ENCODE data around the gene MAP3K20. TPM values are rescaled to one million over a fixed set of nuclear protein-coding genes. Genes with fewer than 3 reads are reported as not detected.

MAP3K20 gene
- total and polyA plus RNA-seq, 10 of the 15 experiments (the other 5 are each of a cell fraction or from before 2014, with no cell fraction given) = 0.04 to 5.6 (median 2.3) TPM

DNA sequence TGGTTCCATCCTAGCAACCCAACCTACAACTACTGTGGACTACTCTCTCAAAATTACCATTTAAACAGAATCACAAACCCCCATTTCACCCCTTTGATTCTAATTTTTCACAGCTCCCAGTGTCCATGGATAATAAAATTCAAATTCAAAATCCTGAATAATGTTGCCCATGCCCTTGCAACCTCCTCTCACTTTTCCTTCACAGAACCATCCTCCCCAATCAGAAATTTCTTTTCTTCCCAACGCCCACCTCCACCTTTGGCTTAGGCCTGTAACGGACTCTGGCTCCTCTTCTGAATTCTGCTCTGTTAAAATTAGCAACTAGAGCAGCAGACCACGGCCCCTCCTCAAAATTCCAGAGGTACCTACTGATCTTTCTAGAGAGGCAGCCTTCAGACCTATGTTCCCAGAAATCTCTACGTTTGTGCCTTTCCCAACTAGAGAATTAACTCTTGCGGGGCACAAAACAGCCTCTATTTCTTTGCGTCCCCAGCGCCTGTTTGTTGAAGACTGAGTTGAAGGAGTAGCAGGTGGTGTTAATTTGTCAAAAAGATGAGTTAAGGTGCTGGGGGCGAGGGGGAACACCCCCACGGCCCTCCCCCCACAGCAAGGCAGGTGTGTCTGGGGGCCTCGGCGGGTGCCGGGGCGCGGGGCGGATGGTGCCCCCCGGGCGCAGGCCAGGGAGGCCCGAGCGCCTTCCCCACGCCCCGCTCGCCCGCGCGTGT is 428 bp upstream of the MAP3K20 start (continued):
- TF ChIP-seq, protein P1, sequence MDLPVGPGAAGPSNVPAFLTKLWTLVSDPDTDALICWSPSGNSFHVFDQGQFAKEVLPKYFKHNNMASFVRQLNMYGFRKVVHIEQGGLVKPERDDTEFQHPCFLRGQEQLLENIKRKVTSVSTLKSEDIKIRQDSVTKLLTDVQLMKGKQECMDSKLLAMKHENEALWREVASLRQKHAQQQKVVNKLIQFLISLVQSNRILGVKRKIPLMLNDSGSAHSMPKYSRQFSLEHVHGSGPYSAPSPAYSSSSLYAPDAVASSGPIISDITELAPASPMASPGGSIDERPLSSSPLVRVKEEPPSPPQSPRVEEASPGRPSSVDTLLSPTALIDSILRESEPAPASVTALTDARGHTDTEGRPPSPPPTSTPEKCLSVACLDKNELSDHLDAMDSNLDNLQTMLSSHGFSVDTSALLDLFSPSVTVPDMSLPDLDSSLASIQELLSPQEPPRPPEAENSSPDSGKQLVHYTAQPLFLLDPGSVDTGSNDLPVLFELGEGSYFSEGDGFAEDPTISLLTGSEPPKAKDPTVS (IDR thresholded peaks at IDR 0.05; ENCODE audit: low read depth, low read length) = no peak

DNA sequence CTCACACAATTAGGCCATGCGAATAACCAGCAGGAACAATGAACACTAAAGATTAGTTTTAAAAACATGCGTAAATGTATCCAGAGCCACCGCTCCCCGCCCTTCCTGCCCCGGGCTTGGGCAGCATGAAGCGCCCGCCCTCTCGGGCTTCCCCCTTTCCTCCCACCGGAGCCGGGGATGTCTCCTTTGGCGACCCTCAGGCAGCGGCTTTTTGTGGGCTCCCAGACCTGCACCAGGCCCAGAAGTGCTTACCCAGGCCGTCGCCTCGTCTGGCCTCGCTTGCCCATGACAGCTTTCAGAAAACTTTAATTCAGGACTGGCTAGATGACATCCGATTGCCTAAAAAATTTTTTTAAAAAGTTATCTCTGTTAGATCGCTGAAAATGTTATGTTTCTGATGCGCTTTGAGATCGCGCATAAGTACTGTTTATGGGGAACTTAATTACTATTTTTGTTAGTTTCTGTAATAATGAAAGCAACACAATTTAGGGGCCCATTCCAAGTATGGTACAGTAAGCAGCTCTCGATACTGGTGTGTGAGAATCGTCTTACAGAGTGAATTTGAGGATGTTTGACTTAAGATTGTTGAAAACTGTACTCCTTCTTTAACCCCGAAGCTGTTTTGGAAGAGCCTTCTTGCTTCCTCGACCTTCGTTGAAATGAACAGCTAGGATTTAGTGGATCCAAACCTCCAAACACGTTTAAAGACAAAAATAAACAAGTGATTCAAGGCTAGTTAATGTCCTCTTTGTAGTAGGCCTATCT is 1.1 kb downstream of the MAP3K20 start:
- Histone ChIP-seq H4K20me1 (ENCODE audit: control insufficient read depth, insufficient read depth) (no peaks in the 10 kb centered on the region), H3K4me3 (peak overlapping the region; percentile 79), H3K9me3 (replicated peaks; ENCODE audit: control insufficient read depth, insufficient read depth, low read length) (no peaks in the 10 kb centered on the region; the same call in 2 of the 3 replicates), H3K9ac (ENCODE audit: control insufficient read depth, insufficient read depth, low read length) (peak overlapping the region; percentile 73), H3K27ac (ENCODE audit: control insufficient read depth, insufficient read depth) (peak overlapping the region; percentile 91), H3K4me1 (ENCODE audit: control insufficient read depth, insufficient read depth, low read length) (peaks cover 12% of the 10 kb centered on the region), H3K79me2 (ENCODE audit: control insufficient read depth, insufficient read depth, low read length) (peaks cover 30% of the 10 kb centered on the region), H3K36me3 (ENCODE audit: control insufficient read depth in 2 of 2, insufficient read depth in 2 of 2, low read length in 1 of 2) (no peaks in the 10 kb centered on the region), H2AFZ (ENCODE audit: control insufficient read depth, low read depth, low read length) (peak overlapping the region; percentile 87), H3K27me3 (replicated peaks in 1 of 2; ENCODE audit: control insufficient read depth in 2 of 2, insufficient read depth in 2 of 2, low read length in 1 of 2) (no peaks in the 10 kb centered on the region; a peak in 2 of 4 replicates), H3K4me2 (ENCODE audit: control insufficient read depth, insufficient read depth) (peak overlapping the region; percentile 74)
- SMC1A ChIA-PET (ENCODE audit: uncharacterized antibody, unreplicated experiment) = no interaction called here
- FAIRE-seq = peak; percentile 93
- in situ Hi-C loops (cut with MboI) = no loop called here
- RAD21 ChIA-PET (ENCODE audit: unreplicated experiment) = no interaction called here
- no TSS peak for BruUV-seq (replicated peaks)
- WGBS (ENCODE audit: insufficient coverage, insufficient replicate concordance, low lambda C conversion rate, missing lambda C conversion rate) = 1% methylated on average over 26 of the region's 27 CpGs
- DNase-seq (ENCODE audit: low read depth, low spot score) = peak; percentile 20
- POLR2A ChIA-PET = no interaction called here
- ATAC-seq = peak; percentile 50
- CTCF ChIA-PET = no interaction called here
- intact Hi-C loops (cut with micrococcal nuclease; ENCODE audit: unreplicated experiment) = loop anchor here (5.0 kb wide), 1 partner anchor 281 kb away; no protein-coding TSS in a partner anchor
- 0 out of 3 replicates have a peak, but pooled peaks have one; percentile 14 for TF ChIP-seq POU2F2 (IDR thresholded peaks at IDR 0.05; ENCODE audit: borderline replicate concordance, low read depth, low read length)
- no peak for TF ChIP-seq RELA (IDR thresholded peaks at IDR 0.05; ENCODE audit: borderline replicate concordance, partially characterized antibody)
- TF ChIP-seq TCF3 (IDR thresholded peaks at IDR 0.05; ENCODE audit: borderline replicate concordance, insufficient read depth, low read depth, low read length) = no peak
- no peak for TF ChIP-seq BCL11A (IDR thresholded peaks at IDR 0.05; ENCODE audit: low read depth, low read length)
- TF ChIP-seq, protein P2, sequence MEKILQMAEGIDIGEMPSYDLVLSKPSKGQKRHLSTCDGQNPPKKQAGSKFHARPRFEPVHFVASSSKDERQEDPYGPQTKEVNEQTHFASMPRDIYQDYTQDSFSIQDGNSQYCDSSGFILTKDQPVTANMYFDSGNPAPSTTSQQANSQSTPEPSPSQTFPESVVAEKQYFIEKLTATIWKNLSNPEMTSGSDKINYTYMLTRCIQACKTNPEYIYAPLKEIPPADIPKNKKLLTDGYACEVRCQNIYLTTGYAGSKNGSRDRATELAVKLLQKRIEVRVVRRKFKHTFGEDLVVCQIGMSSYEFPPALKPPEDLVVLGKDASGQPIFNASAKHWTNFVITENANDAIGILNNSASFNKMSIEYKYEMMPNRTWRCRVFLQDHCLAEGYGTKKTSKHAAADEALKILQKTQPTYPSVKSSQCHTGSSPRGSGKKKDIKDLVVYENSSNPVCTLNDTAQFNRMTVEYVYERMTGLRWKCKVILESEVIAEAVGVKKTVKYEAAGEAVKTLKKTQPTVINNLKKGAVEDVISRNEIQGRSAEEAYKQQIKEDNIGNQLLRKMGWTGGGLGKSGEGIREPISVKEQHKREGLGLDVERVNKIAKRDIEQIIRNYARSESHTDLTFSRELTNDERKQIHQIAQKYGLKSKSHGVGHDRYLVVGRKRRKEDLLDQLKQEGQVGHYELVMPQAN (conservative IDR thresholded peaks at IDR 0.05) = no peak
- TF ChIP-seq LARP7 (IDR thresholded peaks at IDR 0.05) = no peak
- TF ChIP-seq MYB (IDR thresholded peaks at IDR 0.05; ENCODE audit: borderline replicate concordance, low read depth, low read length) = no peak
- TF ChIP-seq HDAC6 (IDR thresholded peaks at IDR 0.05; ENCODE audit: unreplicated experiment) = no peak
- TF ChIP-seq, protein P3, sequence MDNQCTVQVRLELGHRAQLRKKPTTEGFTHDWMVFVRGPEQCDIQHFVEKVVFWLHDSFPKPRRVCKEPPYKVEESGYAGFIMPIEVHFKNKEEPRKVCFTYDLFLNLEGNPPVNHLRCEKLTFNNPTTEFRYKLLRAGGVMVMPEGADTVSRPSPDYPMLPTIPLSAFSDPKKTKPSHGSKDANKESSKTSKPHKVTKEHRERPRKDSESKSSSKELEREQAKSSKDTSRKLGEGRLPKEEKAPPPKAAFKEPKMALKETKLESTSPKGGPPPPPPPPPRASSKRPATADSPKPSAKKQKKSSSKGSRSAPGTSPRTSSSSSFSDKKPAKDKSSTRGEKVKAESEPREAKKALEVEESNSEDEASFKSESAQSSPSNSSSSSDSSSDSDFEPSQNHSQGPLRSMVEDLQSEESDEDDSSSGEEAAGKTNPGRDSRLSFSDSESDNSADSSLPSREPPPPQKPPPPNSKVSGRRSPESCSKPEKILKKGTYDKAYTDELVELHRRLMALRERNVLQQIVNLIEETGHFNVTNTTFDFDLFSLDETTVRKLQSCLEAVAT (IDR thresholded peaks at IDR 0.05) = no peak
- no peak for TF ChIP-seq CBX3 (IDR thresholded peaks at IDR 0.05; ENCODE audit: borderline replicate concordance, low read depth)
- no peak for TF ChIP-seq NR2C1 (IDR thresholded peaks at IDR 0.05)
- TF ChIP-seq STAT3 (IDR thresholded peaks at IDR 0.05; ENCODE audit: low read depth, low read length) = no peak
- TF ChIP-seq SMC3 (IDR thresholded peaks at IDR 0.05; ENCODE audit: borderline replicate concordance, low read length) = no peak
- no peak for TF ChIP-seq ZNF217 (IDR thresholded peaks at IDR 0.05)
- TF ChIP-seq FOXM1 (IDR thresholded peaks at IDR 0.05; ENCODE audit: low read depth, low read length) = no peak
- 0 out of 2 replicates have a peak, but pooled peaks have one; percentile 59 for TF ChIP-seq MEF2A (IDR thresholded peaks at IDR 0.05; ENCODE audit: insufficient read depth, low read depth, low read length)
